Loucy (cell line): ENCODE results near the gene MISP.

Source experiments
- CTCF ChIP-seq: fragments of 200-600 bp; sonication (generic); conservative IDR thresholded peaks from 2 replicates; pipeline ENCODE4 v1.5.1; 2014; ENCODE audit warnings: mild to moderate bottlenecking, antibody characterized with exemption, low read length
- EZH2phosphoT487 ChIP-seq: fragments of 200-600 bp; IDR thresholded peaks from 2 replicates; pipeline ENCODE4 v1.6.1; 2018; ENCODE audit warnings: antibody characterized with exemption, mild to moderate bottlenecking, moderate library complexity, borderline replicate concordance

DNA sequence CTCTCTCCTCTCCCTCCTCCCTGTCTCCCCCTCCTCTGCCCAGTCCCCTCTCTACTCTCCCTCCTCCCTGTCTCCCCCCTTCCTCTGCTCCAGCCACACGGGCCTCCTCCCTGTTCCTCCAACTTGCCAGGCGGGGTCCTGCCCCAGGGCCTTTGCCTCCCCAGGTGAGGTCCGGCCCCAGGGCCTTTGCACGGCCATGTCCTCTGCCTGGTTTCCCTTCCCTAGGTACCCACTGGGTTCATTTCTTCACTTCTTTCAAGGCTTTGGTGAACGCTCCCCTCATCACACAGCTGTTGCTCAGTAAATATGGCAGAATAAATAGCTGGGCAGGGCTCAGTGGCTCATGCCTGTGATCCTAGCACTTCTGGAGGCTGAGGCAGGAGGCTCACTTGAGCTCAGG, 21.2 kb downstream of the MISP start:
- TF ChIP-seq CTCF (no peak), EZH2phosphoT487 (no peak)
